ENCODE results near the gene OR7G3.

The OR7G3 gene

GRCh38 chr19:9107375-9107774, 19.4 kb downstream of the OR7G3 start, which contains the start of gene OR7G2:
Gene OR7G2 (minus strand): TSS chr19:9107475. CDS start chr19:9103243, 4,232 bp downstream.
- Histone ChIP-seq H3K9me3 (ENCODE audit: low read length) (no peaks in the 10 kb centered on the region), H3K4me1 (ENCODE audit: insufficient read depth, low read length, severe bottlenecking) (no peaks in the 10 kb centered on the region), H3K27me3 (ENCODE audit: insufficient read depth, low read length) (no peaks in the 10 kb centered on the region), H3K9ac (ENCODE audit: low read length) (no peak within 1 kb of the TSS), H3K27ac (ENCODE audit: low read depth, low read length, poor library complexity, severe bottlenecking) (no peak within 1 kb of the TSS), H3K4me2 (ENCODE audit: low read length) (no peak within 1 kb of the TSS), H3K4me3 (ENCODE audit: low read depth, low read length, poor library complexity, severe bottlenecking) (no peak within 1 kb of the TSS), H3F3A (ENCODE audit: insufficient read depth, low read length) (no peaks in the 10 kb centered on the region), H3K9me2 (ENCODE audit: low read depth, low read length) (no peaks in the 10 kb centered on the region), H2AFZ (ENCODE audit: low read length) (no peak within 1 kb of the TSS), H3K36me3 (ENCODE audit: insufficient read depth, low read length) (no peaks in the 10 kb centered on the region), H3K79me2 (ENCODE audit: insufficient read depth, low read length) (no peaks in the 10 kb centered on the region), H4K20me1 (ENCODE audit: insufficient read depth, low read length) (no peaks in the 10 kb centered on the region)
- TF ChIP-seq CTCF (IDR thresholded peaks at IDR 0.05; ENCODE audit: low read length), result no peak

- Histone ChIP-seq H3K79me2 (ENCODE audit: insufficient read depth, low read length) (no peaks in the 10 kb centered on the region), H3K27me3 (ENCODE audit: insufficient read depth, low read length) (no peaks in the 10 kb centered on the region), H3K9me2 (ENCODE audit: low read depth, low read length) (no peaks in the 10 kb centered on the region), H3F3A (ENCODE audit: insufficient read depth, low read length) (no peaks in the 10 kb centered on the region), H3K36me3 (ENCODE audit: insufficient read depth, low read length) (no peaks in the 10 kb centered on the region), H3K4me3 (ENCODE audit: low read depth, low read length, poor library complexity, severe bottlenecking) (no peak within 1 kb of the TSS), H3K4me1 (ENCODE audit: insufficient read depth, low read length, severe bottlenecking) (no peaks in the 10 kb centered on the region), H2AFZ (ENCODE audit: low read length) (no peak within 1 kb of the TSS), H3K9ac (ENCODE audit: low read length) (no peak within 1 kb of the TSS), H4K20me1 (ENCODE audit: insufficient read depth, low read length) (no peaks in the 10 kb centered on the region), H3K27ac (ENCODE audit: low read depth, low read length, poor library complexity, severe bottlenecking) (no peak within 1 kb of the TSS), H3K9me3 (ENCODE audit: low read length) (no peaks in the 10 kb centered on the region), H3K4me2 (ENCODE audit: low read length) (no peak within 1 kb of the TSS)
- TF ChIP-seq EZH2 (IDR thresholded peaks at IDR 0.05; ENCODE audit: borderline replicate concordance, low read length), result no peak
- TF ChIP-seq CTCF (IDR thresholded peaks at IDR 0.05; ENCODE audit: low read length), result no peak
These were observed 40.0 kb downstream of the OR7G3 start, which contains the start of gene OR1M1 for GRCh38 chr19:9086761-9087160. Gene OR1M1 (plus strand): TSS chr19:9087061. CDS start chr19:9093245, 6,184 bp downstream.

GRCh38 chr19:9078651-9079050, 48.1 kb downstream of the OR7G3 start:
- no peak overlapping the region for H3K27ac ChIP-seq (ENCODE audit: low read depth, low read length, poor library complexity, severe bottlenecking)
- no peaks in the 10 kb centered on the region for H3K9me3 ChIP-seq (ENCODE audit: low read length)
- H2AFZ ChIP-seq (ENCODE audit: low read length), result no peak overlapping the region
- no peak overlapping the region for H3K4me2 ChIP-seq (ENCODE audit: low read length)
- no peaks in the 10 kb centered on the region for H3K36me3 ChIP-seq (ENCODE audit: insufficient read depth, low read length)
- H4K20me1 ChIP-seq (ENCODE audit: insufficient read depth, low read length), result no peaks in the 10 kb centered on the region
- no peak overlapping the region for H3K4me3 ChIP-seq (ENCODE audit: low read depth, low read length, poor library complexity, severe bottlenecking)
- no peaks in the 10 kb centered on the region for H3K9me2 ChIP-seq (ENCODE audit: low read depth, low read length)
- H3K79me2 ChIP-seq (ENCODE audit: insufficient read depth, low read length), result no peaks in the 10 kb centered on the region
- no peaks in the 10 kb centered on the region for H3K27me3 ChIP-seq (ENCODE audit: insufficient read depth, low read length)
- no peaks in the 10 kb centered on the region for H3K4me1 ChIP-seq (ENCODE audit: insufficient read depth, low read length, severe bottlenecking)
- no peaks in the 10 kb centered on the region for H3F3A ChIP-seq (ENCODE audit: insufficient read depth, low read length)
- H3K9ac ChIP-seq (ENCODE audit: low read length), result no peak overlapping the region
- no peak for TF ChIP-seq CTCF (IDR thresholded peaks at IDR 0.05; ENCODE audit: low read length)
- TF ChIP-seq EZH2 (IDR thresholded peaks at IDR 0.05; ENCODE audit: borderline replicate concordance, low read length), result no peak

Data from OCI-LY1 (cell line).